RCC 7860 (cell line): ENCODE data around the gene RFXANK.
"Not testable (repeated sequence)": the region's sequence is repeated elsewhere in the genome, so short reads cannot be mapped to it uniquely, and the experiment has no call there.

Experiments used
- DNase-seq: peaks from one replicate; pipeline ENCODE4 v3.0.0-alpha.2; 2015; ENCODE audit warnings: low spot score
- FAIRE-seq: peaks from 2 replicates; lab custom pipeline; 2012; peaks lifted over from hg19 to GRCh38; lab: Jason Lieb, UNC

RFXANK gene

DNA sequence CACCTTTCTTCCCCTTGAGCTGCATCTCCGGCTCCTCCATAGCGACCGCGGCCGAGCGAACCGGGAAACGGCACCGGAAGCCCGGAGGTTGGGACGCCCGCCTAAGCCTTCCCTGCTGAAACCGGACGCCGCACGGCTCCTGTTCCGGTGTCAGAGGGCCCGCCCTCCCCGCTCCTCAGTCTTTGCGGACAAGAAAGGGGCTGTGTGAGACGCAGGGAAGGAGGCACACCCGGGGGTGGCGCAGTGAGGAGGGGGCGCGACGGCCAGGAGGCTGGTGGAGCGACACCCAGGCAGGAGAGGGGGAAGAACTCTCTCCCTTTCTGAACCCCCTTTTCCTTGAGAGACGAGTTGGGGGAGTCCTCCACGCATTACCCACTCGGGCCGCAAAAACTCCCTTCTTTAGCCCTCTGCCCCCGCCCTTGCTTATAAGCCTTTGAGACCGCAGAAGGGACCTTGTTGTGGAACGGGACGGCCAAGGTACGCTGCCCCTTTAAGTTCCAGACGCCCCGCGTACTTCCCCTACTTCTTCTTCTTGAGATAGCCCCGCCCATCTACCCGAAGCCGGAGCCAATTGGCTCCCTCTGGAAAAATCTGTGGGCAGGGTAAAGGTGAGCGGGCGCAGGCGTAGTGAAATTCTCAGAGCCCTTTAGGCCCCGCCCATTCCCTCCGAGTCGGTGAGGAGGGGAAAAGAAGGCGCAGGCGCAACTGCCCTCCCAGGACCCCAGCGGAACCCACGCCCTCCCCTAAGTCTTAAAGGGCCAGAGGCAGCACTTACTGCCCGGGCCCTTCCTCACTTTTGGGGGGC, at the start of gene RFXANK, which contains the start of gene BORCS8:
Gene RFXANK (plus strand): TSS at position 181 of the 805 bp plus-strand sequence. CDS start 1,689 bp downstream, outside the sequence.
Gene BORCS8 (minus strand): TSS at position 75 of the 805 bp plus-strand sequence. CDS start 35 bp downstream, at position 40.
- peak; percentile 95 for DNase-seq
- FAIRE-seq: peak; percentile 93

- FAIRE-seq (no peak), DNase-seq (no peak)
Observed at GRCh38 chr19:19142347-19142746, 49.7 kb upstream of the RFXANK start.

GRCh38 chr19:19145281-19145680, 46.8 kb upstream of the RFXANK start:
- DNase-seq (no peak), FAIRE-seq (no peak)

GRCh38 chr19:19145684-19146608, 46.1 kb upstream of the RFXANK start:
- FAIRE-seq (no peak), DNase-seq (peak; percentile 22)

DNA sequence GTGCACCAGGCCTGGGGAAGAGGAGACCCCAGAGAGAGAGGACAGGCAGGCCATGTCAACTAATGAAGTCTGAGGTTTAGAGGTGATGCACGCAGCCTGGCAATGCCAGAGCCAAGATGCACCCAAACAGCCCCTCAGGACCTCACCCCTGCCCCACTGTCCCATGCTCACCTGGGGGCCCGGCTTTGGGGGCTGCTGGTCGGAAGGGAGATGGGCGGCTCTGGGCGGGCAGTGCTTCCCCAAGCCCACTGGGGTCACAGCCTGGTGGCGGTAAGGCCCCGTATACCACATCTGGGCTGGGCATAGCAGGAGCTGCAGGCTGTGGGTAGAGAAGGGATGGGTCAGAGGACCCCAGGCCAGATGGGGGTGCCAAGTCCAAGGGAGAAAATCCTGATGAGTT, 45.2 kb upstream of the RFXANK start:
- FAIRE-seq (no peak), DNase-seq (no peak)

DNA sequence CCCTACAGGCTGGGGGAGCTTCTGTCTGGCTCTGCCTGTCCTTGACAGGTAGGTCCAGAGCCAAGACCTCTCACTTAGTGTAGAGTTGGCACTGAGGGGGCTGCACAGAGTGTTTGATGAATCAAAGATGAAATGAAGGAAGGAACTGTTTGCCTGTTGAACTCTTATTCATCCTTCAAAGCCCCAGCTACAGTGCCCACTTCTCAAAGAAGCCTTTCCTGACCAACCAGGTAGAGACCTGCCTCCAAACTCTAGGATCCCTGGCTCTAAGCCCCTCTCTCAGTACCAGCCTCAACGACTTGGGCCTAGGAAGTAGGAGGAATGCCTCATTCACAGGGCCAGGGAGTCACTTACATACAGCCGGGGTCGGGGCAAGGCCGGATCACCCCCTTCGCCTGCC, 44.7 kb upstream of the RFXANK start:
- DNase-seq (no peak), FAIRE-seq (no peak)

- FAIRE-seq, DNase-seq: not testable (repeated sequence)
Observed at GRCh38 chr19:19148504-19148903, 43.6 kb upstream of the RFXANK start.

- FAIRE-seq: no peak
- DNase-seq: no peak
Observed at GRCh38 chr19:19149435-19149834, 42.6 kb upstream of the RFXANK start.

DNA sequence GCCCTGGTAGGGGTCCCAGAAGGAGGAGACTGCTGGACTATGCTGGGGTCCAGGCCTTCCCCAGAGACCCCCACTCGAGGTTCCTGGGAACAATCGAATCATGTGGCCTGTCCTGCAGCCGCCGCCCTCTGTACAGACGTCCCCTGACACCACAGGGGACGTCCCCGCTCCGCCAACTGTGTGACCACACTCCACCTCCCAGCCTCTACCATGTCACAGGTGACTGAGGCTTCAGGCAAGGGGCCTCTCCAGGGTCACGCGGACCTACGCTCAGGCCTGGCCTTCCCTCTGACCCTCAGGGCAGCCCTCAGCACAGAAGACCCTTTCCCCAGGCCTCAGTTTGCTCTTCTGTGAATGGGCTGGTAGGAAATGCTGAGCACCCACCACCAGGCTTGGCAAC, 40.6 kb upstream of the RFXANK start:
- DNase-seq: no peak
- FAIRE-seq: no peak

DNA sequence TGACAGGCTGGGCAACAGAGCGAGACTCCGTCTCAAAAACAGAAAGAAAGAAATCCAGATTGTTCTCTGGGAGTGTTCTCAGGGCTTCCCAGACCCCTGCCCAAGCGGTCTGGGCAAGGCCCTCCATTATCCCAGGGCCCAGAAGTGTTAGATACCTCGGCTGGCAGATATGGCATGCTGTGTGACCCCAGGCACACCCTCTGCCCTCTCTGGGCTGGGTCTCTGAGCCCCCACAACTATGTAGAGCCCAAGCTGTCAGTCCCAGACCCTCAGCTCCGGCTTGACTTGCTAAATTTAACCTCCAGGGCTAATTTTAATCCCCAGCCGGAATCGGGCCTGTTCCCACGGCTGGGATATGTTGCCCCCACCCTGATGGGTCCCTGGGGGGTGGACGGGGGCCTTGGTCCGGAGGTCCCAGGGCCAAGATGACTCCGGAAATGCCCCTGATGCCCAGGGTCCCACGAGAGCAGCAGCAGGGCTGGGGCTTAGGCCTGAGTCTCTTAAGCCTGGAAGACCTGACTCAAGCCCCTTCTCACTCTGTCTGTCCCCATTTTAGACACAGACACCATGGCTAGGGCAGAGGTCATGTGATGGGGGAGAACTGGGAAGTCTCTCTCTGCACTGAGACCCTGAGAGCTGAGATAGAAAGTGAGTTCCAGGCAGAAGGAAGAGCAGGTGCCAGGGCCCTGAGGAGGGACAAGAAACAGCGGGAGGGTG, 39.2 kb upstream of the RFXANK start:
- FAIRE-seq (no peak), DNase-seq (no peak)

- no peak for FAIRE-seq
Observed at GRCh38 chr19:19154768-19155494, 37.1 kb upstream of the RFXANK start.

DNA sequence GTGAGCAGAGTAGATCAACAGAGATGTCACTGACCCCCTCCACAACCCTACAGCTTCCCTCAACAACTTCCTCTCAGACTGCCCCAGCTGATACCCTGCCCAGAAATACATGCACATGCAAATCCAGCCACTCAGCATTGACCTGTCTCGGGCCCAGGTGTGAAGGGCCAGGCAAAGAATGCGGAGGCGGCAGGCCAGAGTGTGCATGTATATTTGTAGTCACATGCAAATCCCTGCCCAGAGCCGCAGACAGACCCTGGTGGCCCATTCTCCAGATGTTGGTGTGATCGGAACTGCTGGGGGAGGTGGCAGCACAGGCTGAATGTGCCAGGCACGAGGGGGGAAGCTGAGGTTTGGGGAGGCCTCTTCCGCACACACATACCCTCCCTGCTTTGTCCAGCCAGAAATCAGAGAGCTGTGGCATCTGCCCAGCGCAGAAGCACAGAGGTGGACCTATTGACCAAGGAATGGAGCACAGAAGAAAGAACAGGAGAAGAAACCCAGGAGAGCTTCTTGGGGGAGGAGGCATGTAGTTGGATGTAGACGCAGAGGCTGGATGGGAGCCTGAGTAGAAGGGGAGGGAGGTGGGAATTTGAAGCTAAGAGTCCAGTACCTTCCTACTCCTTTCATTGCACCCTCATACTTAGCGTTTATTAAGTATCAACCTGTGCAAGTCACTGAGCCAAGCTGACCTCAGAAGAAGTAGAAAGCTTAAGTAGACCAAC, 36.4 kb upstream of the RFXANK start:
- DNase-seq: no peak
- FAIRE-seq: no peak

More at GRCh38 chr19:19154768-19155494, 37.1 kb upstream of the RFXANK start:
- DNase-seq: no peak

- DNase-seq (no peak), FAIRE-seq (no peak)
Observed at GRCh38 chr19:19157808-19158207, 34.2 kb upstream of the RFXANK start.

DNA sequence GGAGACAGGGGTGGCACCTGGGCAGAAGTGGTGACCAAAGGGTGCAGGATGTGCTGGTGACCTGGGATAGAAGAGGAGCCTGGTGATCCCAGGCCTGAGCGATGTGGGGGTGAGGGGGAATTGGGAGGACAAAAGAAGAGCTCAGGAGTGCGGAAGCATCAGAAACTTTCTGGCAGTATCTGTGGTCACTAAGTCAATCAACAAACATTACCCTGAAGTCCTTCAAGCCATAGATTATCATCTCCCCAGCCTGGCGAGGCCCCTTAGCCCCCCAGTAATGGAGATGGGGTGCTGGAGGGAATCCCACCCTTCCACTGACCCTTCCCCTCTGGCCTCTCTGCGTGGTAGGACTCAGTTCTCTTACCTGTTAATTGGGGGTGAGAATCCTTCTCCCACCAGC, 32.5 kb upstream of the RFXANK start:
- FAIRE-seq: no peak
- no peak for DNase-seq

DNA sequence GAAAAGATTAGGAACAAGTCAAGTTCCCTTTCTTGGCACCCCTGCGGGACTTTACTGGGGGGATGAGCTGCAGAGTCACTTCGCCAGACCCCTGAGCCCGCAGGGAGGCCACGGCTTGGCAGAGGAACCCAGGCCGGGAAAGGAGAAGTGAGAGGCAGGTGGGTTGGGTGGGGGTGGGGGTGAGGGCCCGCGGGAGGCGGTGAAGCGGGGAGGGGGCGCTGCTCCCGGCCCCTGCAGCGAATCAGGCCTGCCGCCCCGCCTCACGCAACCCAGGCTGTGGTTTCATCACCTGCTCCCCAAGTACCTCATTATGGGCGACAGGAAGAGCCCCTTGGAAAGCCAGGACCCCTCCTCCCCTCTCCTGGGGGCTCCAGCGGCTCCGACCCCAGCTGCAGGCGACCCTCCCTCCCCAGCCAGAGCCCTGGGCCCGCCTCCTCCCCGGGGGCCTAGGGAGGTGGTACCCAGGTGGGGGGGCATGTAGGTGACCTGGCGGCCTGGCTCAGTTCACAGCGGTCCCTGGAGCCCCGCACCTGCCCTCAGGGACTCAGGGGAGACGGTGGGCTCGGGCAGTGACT, 31.5 kb upstream of the RFXANK start:
- FAIRE-seq: no peak
- no peak for DNase-seq

DNA sequence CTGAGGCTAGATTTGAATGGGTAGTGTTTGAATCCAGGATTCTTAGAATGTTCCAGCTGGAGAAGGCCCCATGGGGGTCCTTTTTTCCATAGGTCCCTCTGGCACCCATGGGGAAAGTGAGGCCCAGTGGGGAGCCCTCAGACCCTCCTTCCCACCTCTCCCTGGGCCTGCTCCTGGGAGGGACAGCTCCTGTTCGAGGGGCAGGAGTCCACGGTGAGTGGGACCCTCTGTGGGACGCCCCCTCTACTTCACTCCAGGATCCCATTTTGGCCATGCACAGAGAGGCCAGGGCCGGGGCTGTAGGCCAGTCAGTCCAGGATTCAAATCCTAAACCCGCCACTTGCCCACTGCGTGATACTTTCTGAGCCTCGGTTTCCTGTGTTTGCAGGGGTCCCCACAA, 29.6 kb upstream of the RFXANK start:
- DNase-seq: no peak
- FAIRE-seq: no peak

- FAIRE-seq: no peak
Observed at GRCh38 chr19:19165396-19165795, 26.7 kb upstream of the RFXANK start.

GRCh38 chr19:19167612-19168011, 24.4 kb upstream of the RFXANK start:
- DNase-seq (no peak), FAIRE-seq (no peak)

More at GRCh38 chr19:19165396-19165795, 26.7 kb upstream of the RFXANK start:
- DNase-seq: no peak
